Astrocyte (in vitro differentiated cells and primary cell): ENCODE results near the gene DDX47. TPM values are rescaled to one million over a fixed set of nuclear protein-coding genes. Genes with fewer than 3 reads are reported as not detected.
"Not testable (repeated sequence)": the region's sequence is repeated elsewhere in the genome, so short reads cannot be mapped to it uniquely, and the experiment has no call there.

Experiments used
- DNase-seq: peaks from one replicate; pipeline ENCODE4 v3.0.0-alpha.2; 2010; ENCODE audit warnings: low read depth
- FAIRE-seq: peaks from 2 replicates; lab custom pipeline; 2011; peaks lifted over from hg19 to GRCh38; lab: Jason Lieb, UNC
- H2AFZ ChIP-seq: 2 replicates; pipeline ENCODE4 v1.6.0; 2012; ENCODE audit warnings: low read depth, low read length, inconsistent platforms
- H3K27ac ChIP-seq: 2 replicates; pipeline ENCODE4 v1.5.1; 2011; ENCODE audit warnings: low read depth, low read length, inconsistent platforms
- H3K27me3 ChIP-seq: 2 replicates; pipeline ENCODE4 v1.6.0; 2011; ENCODE audit warnings: low read length, inconsistent platforms; ENCODE audit not compliant: insufficient read depth
- H3K36me3 ChIP-seq: 2 replicates; pipeline ENCODE4 v1.5.1; 2011; ENCODE audit warnings: low read length, inconsistent platforms; ENCODE audit not compliant: insufficient read depth
- H3K4me1 ChIP-seq: 2 replicates; pipeline ENCODE4 v1.5.1; 2011; ENCODE audit warnings: low read length, inconsistent platforms; ENCODE audit not compliant: insufficient read depth
- H3K4me2 ChIP-seq: 2 replicates; pipeline ENCODE4 v1.6.0; 2012; ENCODE audit warnings: low read length, inconsistent platforms
- H3K4me3 ChIP-seq: 2 replicates; pipeline ENCODE4 v1.5.1; 2011; ENCODE audit warnings: low read depth, mild to moderate bottlenecking, low read length, inconsistent platforms; ENCODE audit not compliant: insufficient read depth
- H3K79me2 ChIP-seq: 2 replicates; pipeline ENCODE4 v1.6.0; 2012; ENCODE audit warnings: mild to moderate bottlenecking, low read length, inconsistent platforms; ENCODE audit not compliant: insufficient read depth
- H3K9ac ChIP-seq: 2 replicates; pipeline ENCODE4 v1.6.0; 2012; ENCODE audit warnings: mild to moderate bottlenecking, low read length, inconsistent platforms
- H3K9me3 ChIP-seq: 2 replicates; pipeline ENCODE4 v1.5.1; 2012; ENCODE audit warnings: low read depth, mild to moderate bottlenecking, low read length, inconsistent platforms; ENCODE audit not compliant: insufficient read depth
- H4K20me1 ChIP-seq: 2 replicates; pipeline ENCODE4 v1.6.0; 2012; ENCODE audit warnings: low read length, inconsistent platforms; ENCODE audit not compliant: insufficient read depth
- H3K27ac Mint-ChIP-seq: one replicate; pipeline ENCODE4 v1.8.0; 2021; ENCODE audit warnings: mild to moderate bottlenecking, mixed read lengths; ENCODE audit not compliant: unreplicated experiment
- H3K27me3 Mint-ChIP-seq: one replicate; pipeline ENCODE4 v1.8.0; 2021; ENCODE audit warnings: low read depth, mixed read lengths; ENCODE audit not compliant: unreplicated experiment
- H3K36me3 Mint-ChIP-seq: one replicate; pipeline ENCODE4 v1.8.0; 2021; ENCODE audit warnings: low read depth, mixed read lengths; ENCODE audit not compliant: unreplicated experiment
- H3K4me1 Mint-ChIP-seq: one replicate; pipeline ENCODE4 v1.8.0; 2021; ENCODE audit warnings: low read depth, mixed read lengths; ENCODE audit not compliant: unreplicated experiment
- H3K4me3 Mint-ChIP-seq: one replicate; pipeline ENCODE4 v1.8.0; 2021; ENCODE audit warnings: mild to moderate bottlenecking, moderate library complexity, mixed read lengths; ENCODE audit not compliant: unreplicated experiment
- H3K9me3 Mint-ChIP-seq: one replicate; pipeline ENCODE4 v1.8.0; 2021; ENCODE audit warnings: mild to moderate bottlenecking, mixed read lengths; ENCODE audit not compliant: unreplicated experiment
- CTCF ChIP-seq: IDR thresholded peaks from 2 replicates; pipeline ENCODE4 v1.5.1; 2011; ENCODE audit warnings: low read depth, mild to moderate bottlenecking, inconsistent platforms, low read length, moderate library complexity; ENCODE audit not compliant: insufficient read depth
- EZH2 ChIP-seq: IDR thresholded peaks from 2 replicates; pipeline ENCODE4 v1.6.1; 2012; ENCODE audit warnings: mild to moderate bottlenecking, low read length, inconsistent platforms; ENCODE audit not compliant: insufficient read depth
- total RNA-seq: library from RNA; stranded (reverse); gene quantifications from 2 replicates; pipeline ENCODE4 v1.2.1, GENCODE V29; 2021

Gene DDX47
- total RNA-seq, 1 donor from 2014 or later = 62.1 TPM

DNA sequence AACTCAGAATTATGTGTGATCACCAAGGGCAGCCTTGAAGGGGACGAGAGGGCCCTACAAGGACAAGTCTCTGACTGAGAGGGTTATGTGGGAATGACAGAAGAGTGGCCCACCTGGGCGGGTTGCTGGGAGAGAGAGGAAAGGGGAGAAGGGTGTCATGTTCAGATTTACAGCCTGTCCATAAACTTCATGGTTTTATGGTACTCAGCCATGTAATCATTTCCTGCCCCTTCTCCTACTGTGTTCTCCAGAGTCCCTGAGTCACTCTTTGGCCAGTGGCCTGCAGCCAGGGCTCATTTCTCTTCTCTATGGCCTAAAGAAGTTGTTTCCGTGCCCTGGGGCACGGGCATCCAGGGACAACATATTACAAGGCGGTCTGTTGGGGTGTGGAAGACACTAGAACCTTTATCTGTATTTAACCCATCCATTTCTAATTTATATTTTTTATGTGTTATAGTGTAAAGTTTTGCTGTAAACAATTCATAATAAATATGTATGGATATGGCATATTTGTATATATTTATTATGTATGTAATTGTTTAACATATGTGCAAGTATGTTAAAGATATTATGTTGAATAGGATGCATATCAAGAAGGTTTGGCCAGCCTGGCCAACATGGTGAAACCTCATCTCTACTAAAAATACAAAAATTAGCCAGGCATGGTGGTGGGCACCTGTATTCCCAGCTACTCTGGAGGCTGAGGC, 26.9 kb downstream of the DDX47 start:
- Mint-ChIP-seq H3K27me3 (no peaks in the 10 kb centered on the region), H3K9me3 (no peaks in the 10 kb centered on the region), H3K4me1 (peaks cover 19% of the 10 kb centered on the region), H3K27ac (no peak overlapping the region), H3K36me3 (peaks cover 12% of the 10 kb centered on the region), H3K4me3 (no peak overlapping the region)
- H3K9ac ChIP-seq = peak overlapping the region; percentile 35
- no peak overlapping the region for H3K4me3 ChIP-seq
- no peaks in the 10 kb centered on the region for H3K9me3 ChIP-seq
- no peaks in the 10 kb centered on the region for H3K27me3 ChIP-seq
- peaks cover 4% of the 10 kb centered on the region for H3K36me3 ChIP-seq
- no peak for TF ChIP-seq CTCF
- TF ChIP-seq EZH2 = no peak
- no peaks in the 10 kb centered on the region for H4K20me1 ChIP-seq
- H2AFZ ChIP-seq = no peak overlapping the region
- FAIRE-seq = peak; percentile 85
- H3K4me2 ChIP-seq = peak overlapping the region; percentile 44
- peak; percentile 79 for DNase-seq
- no peaks in the 10 kb centered on the region for H3K79me2 ChIP-seq
- H3K27ac ChIP-seq = peak overlapping the region; percentile 72
- H3K4me1 ChIP-seq = peaks cover 30% of the 10 kb centered on the region

DNA sequence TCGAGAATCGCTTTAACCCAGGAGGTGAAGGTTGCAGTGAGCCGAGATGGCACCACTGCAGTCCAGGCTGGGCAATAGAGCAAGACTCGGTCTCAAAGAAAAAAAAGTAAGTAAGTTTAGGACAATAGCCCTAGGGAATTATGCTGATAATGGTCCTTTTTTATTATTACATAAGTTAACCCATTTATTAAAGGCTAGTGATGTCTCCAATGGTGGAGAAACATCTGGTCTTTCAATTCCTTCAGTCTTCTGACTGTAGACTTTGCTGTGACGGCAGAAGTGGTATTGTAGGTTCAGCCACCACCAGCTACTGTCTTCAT, 27.4 kb downstream of the DDX47 start:
- Histone ChIP-seq H3K79me2 (no peaks in the 10 kb centered on the region), H3K4me3 (no peak overlapping the region), H3K9ac (no peak overlapping the region), H3K36me3 (peaks cover 3% of the 10 kb centered on the region), H3K27ac (no peak overlapping the region), H3K4me1 (peaks cover 25% of the 10 kb centered on the region), H4K20me1 (no peaks in the 10 kb centered on the region), H3K27me3 (no peaks in the 10 kb centered on the region), H3K9me3 (no peaks in the 10 kb centered on the region), H3K4me2 (no peak overlapping the region), H2AFZ (no peak overlapping the region)
- H3K36me3 Mint-ChIP-seq = peaks cover 11% of the 10 kb centered on the region
- FAIRE-seq (no peak), DNase-seq (no peak)
- no peak overlapping the region for H3K4me3 Mint-ChIP-seq
- no peaks in the 10 kb centered on the region for H3K27me3 Mint-ChIP-seq
- H3K27ac Mint-ChIP-seq = no peak overlapping the region
- H3K4me1 Mint-ChIP-seq = peaks cover 16% of the 10 kb centered on the region
- no peak for TF ChIP-seq EZH2
- TF ChIP-seq CTCF = no peak
- no peaks in the 10 kb centered on the region for H3K9me3 Mint-ChIP-seq

- H3K4me1 ChIP-seq = peaks cover 22% of the 10 kb centered on the region
- H3K79me2 ChIP-seq, H3K9me3 ChIP-seq, H3K36me3 Mint-ChIP-seq, H2AFZ ChIP-seq, H3K36me3 ChIP-seq, H3K27me3 ChIP-seq, H3K9me3 Mint-ChIP-seq, H3K4me2 ChIP-seq, H3K4me3 ChIP-seq, H3K9ac ChIP-seq, FAIRE-seq, DNase-seq, H4K20me1 ChIP-seq, H3K27me3 Mint-ChIP-seq, H3K27ac Mint-ChIP-seq, H3K27ac ChIP-seq, H3K4me3 Mint-ChIP-seq: not testable (repeated sequence)
- H3K4me1 Mint-ChIP-seq = peaks cover 16% of the 10 kb centered on the region
Measured at GRCh38 chr12:12841428-12841827, 28.3 kb downstream of the DDX47 start.
